H1 (cell line): Measurements from ENCODE around the gene SHROOM3. TPM values are rescaled to one million over a fixed set of nuclear protein-coding genes. Genes with fewer than 3 reads are reported as not detected.

Source experiments
- CHD7 ChIP-seq: fragments of 300-600 bp; sonication (generic); IDR thresholded peaks from 2 replicates; pipeline ENCODE4 v1.7.1; 2012; ENCODE audit warnings: low read length, moderate library complexity, mild to moderate bottlenecking, inconsistent platforms; ENCODE audit not compliant: insufficient replicate concordance
- FOSL1 ChIP-seq: IDR thresholded peaks from 2 replicates; pipeline ENCODE4 v1.6.1; 2011; ENCODE audit warnings: mild to moderate bottlenecking, low read depth, low read length, moderate library complexity; ENCODE audit not compliant: insufficient read depth
- NRF1 ChIP-seq: IDR thresholded peaks from 2 replicates; pipeline ENCODE4 v1.6.1; 2011; ENCODE audit warnings: mild to moderate bottlenecking, low read depth, low read length, improper control_type of control experiment
- POU5F1 ChIP-seq: IDR thresholded peaks from 2 replicates; pipeline ENCODE4 v1.6.1; 2011; ENCODE audit warnings: low read depth, mild to moderate bottlenecking, low read length, moderate library complexity
- RNF2 ChIP-seq: fragments of 200-900, 300-1000 bp; sonication (generic); IDR thresholded peaks from 2 replicates; pipeline ENCODE4 v1.7.1; 2016; ENCODE audit warnings: borderline replicate concordance, low read depth, mild to moderate bottlenecking, antibody characterized with exemption, low read length; ENCODE audit not compliant: poor library complexity, severe bottlenecking; ENCODE audit errors: missing control alignments
- SP2 ChIP-seq: IDR thresholded peaks from 2 replicates; pipeline ENCODE4 v1.6.1; 2012; ENCODE audit warnings: mild to moderate bottlenecking, low read length, inconsistent platforms
- SP4 ChIP-seq: IDR thresholded peaks from 2 replicates; pipeline ENCODE4 v1.6.1; 2012; ENCODE audit warnings: low read length, inconsistent platforms
- polyA plus RNA-seq, 7 experiments: library from polyadenylated mRNA; depleted of rRNA in 3 of 7; stranded (reverse) in 5 of 7; unstranded in 2 of 7; fragments of >200 nt in 5 of 7; fragments of 200-250 nt in 2 of 7; gene quantifications; 1 replicate in 5 of 7; 2 replicates in 1 of 7; 4 replicates in 1 of 7; pipeline versions ENCODE4 v1.2.1 to v1.2.3, GENCODE V29; 2011 to 2013; ENCODE audit warnings: missing spikeins in 2 of 7, mixed read lengths in 2 of 7
- total RNA-seq: library from RNA; stranded (reverse); fragmentation: NEBNext Ultra II Directional; extraction: Animal tissue kit (Norgen Biotek cat#: 25700); gene quantifications from 2 replicates; pipeline ENCODE4 v1.2.1, GENCODE V29; 2021

The SHROOM3 gene
- total and polyA plus RNA-seq, 2 of the 8 experiments (the other 6 are each of a cell fraction or from before 2014, with no cell fraction given) = 15.8 to 34.0 TPM

GRCh38 chr4:76720121-76720520 is 285.1 kb downstream of the SHROOM3 start (continued):
- TF ChIP-seq CHD7 (no peak), SP2 (no peak), SP4 (no peak), POU5F1 (no peak), RNF2 (no peak), FOSL1 (no peak), NRF1 (no peak)
